ENCODE data around the gene TMEM45B. TPM values are rescaled to one million over a fixed set of nuclear protein-coding genes. Genes with fewer than 3 reads are reported as not detected.

The TMEM45B gene
- total and polyA plus RNA-seq, 2 of the 13 experiments (the other 11 are each of a cell fraction or from before 2014, with no cell fraction given): 29.1 to 181 TPM

DNA sequence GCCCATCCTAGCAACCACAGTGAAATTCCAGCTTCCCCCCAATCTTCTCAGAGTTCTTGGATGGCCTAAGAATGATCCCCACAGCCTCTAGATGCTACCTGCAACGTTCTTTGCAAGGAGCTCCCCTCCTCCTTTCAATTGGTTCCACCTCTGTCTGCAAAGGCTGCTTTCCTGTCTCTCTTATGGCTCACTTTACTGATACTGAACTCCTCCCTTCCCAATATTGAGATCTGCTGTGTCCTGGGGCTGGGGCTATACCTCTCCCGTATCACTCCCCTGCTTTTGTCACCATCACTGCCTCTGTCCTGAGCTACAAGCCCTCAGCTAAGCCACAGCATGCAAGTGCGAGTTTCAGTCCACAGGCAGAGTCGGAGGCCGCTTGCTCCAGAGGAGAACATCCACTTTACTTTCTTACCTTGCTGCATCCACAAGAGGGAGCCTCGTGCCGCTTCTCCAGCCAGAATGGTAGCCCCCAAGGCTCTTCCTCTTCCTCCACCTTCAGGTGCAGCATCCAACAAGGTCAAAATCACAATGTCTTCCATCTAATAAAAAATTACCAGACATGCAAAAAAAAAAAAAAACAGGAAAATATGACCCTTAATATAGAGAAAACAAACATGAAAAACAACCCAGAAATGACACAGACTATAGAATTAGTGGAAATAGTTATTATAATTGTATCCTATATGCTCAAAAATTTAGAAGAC is 48.6 kb upstream of the TMEM45B start (continued):
- TF ChIP-seq NR2F2 (IDR thresholded peaks at IDR 0.05; ENCODE audit: borderline replicate concordance, low read depth): no peak
- TF ChIP-seq ETV6 (CRISPR knock-in tag; conservative IDR thresholded peaks at IDR 0.05): no peak
- no peak for TF ChIP-seq ATM (IDR thresholded peaks at IDR 0.05; ENCODE audit: borderline replicate concordance)
- TF ChIP-seq, protein P1, sequence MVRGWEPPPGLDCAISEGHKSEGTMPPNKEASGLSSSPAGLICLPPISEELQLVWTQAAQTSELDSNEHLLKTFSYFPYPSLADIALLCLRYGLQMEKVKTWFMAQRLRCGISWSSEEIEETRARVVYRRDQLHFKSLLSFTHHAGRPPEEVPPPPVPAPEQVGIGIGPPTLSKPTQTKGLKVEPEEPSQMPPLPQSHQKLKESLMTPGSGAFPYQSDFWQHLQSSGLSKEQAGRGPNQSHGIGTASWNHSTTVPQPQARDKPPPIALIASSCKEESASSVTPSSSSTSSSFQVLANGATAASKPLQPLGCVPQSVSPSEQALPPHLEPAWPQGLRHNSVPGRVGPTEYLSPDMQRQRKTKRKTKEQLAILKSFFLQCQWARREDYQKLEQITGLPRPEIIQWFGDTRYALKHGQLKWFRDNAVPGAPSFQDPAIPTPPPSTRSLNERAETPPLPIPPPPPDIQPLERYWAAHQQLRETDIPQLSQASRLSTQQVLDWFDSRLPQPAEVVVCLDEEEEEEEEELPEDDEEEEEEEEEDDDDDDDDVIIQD (CRISPR knock-in tag; IDR thresholded peaks at IDR 0.05; ENCODE audit: low read depth): peak; percentile 18; the same call in 1 of the 2 replicates
- TF ChIP-seq ZNF572 (CRISPR knock-in tag; IDR thresholded peaks at IDR 0.05): 0 out of 2 replicates have a peak, but pooled peaks have one; percentile 25
- no peak for TF ChIP-seq FOXO1 (CRISPR knock-in tag; IDR thresholded peaks at IDR 0.05)
- TF ChIP-seq ZNF501 (CRISPR knock-in tag; IDR thresholded peaks at IDR 0.05): 0 out of 2 replicates have a peak, but pooled peaks have one; percentile 18
- no peak for TF ChIP-seq ZKSCAN8 (CRISPR knock-in tag; IDR thresholded peaks at IDR 0.05; ENCODE audit: borderline replicate concordance)
- 0 out of 2 replicates have a peak, but pooled peaks have one; percentile 28 for TF ChIP-seq ELF1 (CRISPR knock-in tag; IDR thresholded peaks at IDR 0.05)
- TF ChIP-seq KMT2B (CRISPR knock-in tag; IDR thresholded peaks at IDR 0.05): no peak
- TF ChIP-seq TCF12 (IDR thresholded peaks at IDR 0.05): no peak
- no peak for TF ChIP-seq TCF12 (CRISPR knock-in tag; IDR thresholded peaks at IDR 0.05)
- TF ChIP-seq ATRX (CRISPR knock-in tag; IDR thresholded peaks at IDR 0.05; ENCODE audit: borderline replicate concordance): no peak
- 0 out of 2 replicates have a peak, but pooled peaks have one; percentile 40 for TF ChIP-seq ZFP90 (CRISPR knock-in tag; IDR thresholded peaks at IDR 0.05; ENCODE audit: borderline replicate concordance)
- TF ChIP-seq, protein P2, sequence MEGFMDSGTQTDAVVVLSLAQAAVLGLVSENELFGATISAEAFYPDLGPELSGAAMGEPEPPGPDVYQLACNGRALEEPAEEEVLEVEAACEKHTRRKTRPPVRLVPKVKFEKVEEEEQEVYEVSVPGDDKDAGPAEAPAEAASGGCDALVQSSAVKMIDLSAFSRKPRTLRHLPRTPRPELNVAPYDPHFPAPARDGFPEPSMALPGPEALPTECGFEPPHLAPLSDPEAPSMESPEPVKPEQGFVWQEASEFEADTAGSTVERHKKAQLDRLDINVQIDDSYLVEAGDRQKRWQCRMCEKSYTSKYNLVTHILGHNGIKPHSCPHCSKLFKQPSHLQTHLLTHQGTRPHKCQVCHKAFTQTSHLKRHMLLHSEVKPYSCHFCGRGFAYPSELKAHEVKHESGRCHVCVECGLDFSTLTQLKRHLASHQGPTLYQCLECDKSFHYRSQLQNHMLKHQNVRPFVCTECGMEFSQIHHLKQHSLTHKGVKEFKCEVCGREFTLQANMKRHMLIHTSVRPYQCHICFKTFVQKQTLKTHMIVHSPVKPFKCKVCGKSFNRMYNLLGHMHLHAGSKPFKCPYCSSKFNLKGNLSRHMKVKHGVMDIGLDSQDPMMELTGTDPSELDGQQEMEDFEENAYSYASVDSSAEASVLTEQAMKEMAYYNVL (CRISPR knock-in tag; IDR thresholded peaks at IDR 0.05; ENCODE audit: borderline replicate concordance): no peak
- peak; percentile 37; the same call in 1 of the 2 replicates for TF ChIP-seq ELF3 (CRISPR knock-in tag; IDR thresholded peaks at IDR 0.05)
- TF ChIP-seq, protein P3, sequence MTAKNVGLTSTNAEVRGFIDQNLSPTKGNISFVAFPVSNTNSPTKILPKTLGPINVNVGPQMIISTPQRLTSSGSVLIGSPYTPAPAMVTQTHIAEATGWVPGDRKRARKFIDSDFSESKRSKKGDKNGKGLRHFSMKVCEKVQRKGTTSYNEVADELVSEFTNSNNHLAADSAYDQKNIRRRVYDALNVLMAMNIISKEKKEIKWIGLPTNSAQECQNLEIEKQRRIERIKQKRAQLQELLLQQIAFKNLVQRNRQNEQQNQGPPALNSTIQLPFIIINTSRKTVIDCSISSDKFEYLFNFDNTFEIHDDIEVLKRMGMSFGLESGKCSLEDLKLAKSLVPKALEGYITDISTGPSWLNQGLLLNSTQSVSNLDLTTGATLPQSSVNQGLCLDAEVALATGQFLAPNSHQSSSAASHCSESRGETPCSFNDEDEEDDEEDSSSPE (CRISPR knock-in tag; IDR thresholded peaks at IDR 0.05): no peak
- TF ChIP-seq STAG1 (CRISPR knock-in tag; IDR thresholded peaks at IDR 0.05): peak; percentile 75
- no peak for TF ChIP-seq ZNF367 (CRISPR knock-in tag; IDR thresholded peaks at IDR 0.05; ENCODE audit: borderline replicate concordance)
- TF ChIP-seq SP140L (CRISPR knock-in tag; IDR thresholded peaks at IDR 0.05; ENCODE audit: borderline replicate concordance): no peak
- no peak for TF ChIP-seq SMARCC2 (IDR thresholded peaks at IDR 0.05)
- peak; percentile 48 for TF ChIP-seq TEAD3 (CRISPR knock-in tag; optimal IDR thresholded peaks at IDR 0.05; ENCODE audit: borderline replicate concordance)
- TF ChIP-seq SYNCRIP (IDR thresholded peaks at IDR 0.05; ENCODE audit: insufficient read depth, low read depth, low read length): no peak
- TF ChIP-seq GATAD2A (CRISPR knock-in tag; IDR thresholded peaks at IDR 0.05): peak; percentile 46; the same call in 1 of the 2 replicates
- no peak for TF ChIP-seq RFX1 (IDR thresholded peaks at IDR 0.05)
- TF ChIP-seq SOX5 (CRISPR knock-in tag; IDR thresholded peaks at IDR 0.05; ENCODE audit: borderline replicate concordance): no peak
